PC-3 (cell line): ENCODE results near the gene PPP3R1. TPM values are rescaled to one million over a fixed set of nuclear protein-coding genes. Genes with fewer than 3 reads are reported as not detected.

Experiments
- ATAC-seq: fragments of 200-7000 bp; cut with Tn5 transposase; 2 replicates; pipeline ENCODE4 v1.9.1; 2020; ENCODE audit warnings: mild to moderate bottlenecking, moderate library complexity
- BruUV-seq: library from RNA; stranded (reverse); fragments of 400-500 nt; replicated peaks from 2 replicates; lab custom pipeline; 2021; lab: Mats Ljungman, UMichigan
- CTCF ChIA-PET: fragments of 300-600 bp; sonication (Branson Sonifier 250); formaldehyde crosslinking; loops from one replicate; lab custom pipeline; 2022; ENCODE audit warnings: antibody characterized with exemption; lab: Charles Lee
- POLR2A ChIA-PET: fragments of 300-600 bp; sonication (Branson Sonifier 250); formaldehyde crosslinking; loops from one replicate; lab custom pipeline; 2022; ENCODE audit warnings: antibody characterized with exemption; ENCODE audit not compliant: unreplicated experiment; lab: Charles Lee
- DNase-seq: peaks from one replicate; pipeline ENCODE4 v3.0.0-alpha.2; 2015
- H2AFZ ChIP-seq: fragments of 300-600 bp; sonication (generic); 2 replicates; pipeline ENCODE4 v1.6.0; 2016; ENCODE audit warnings: antibody characterized with exemption, low read length
- H3F3A ChIP-seq: fragments of 300-600 bp; sonication (generic); one replicate; pipeline ENCODE4 v1.6.0; 2017; ENCODE audit warnings: antibody characterized with exemption, low read length, control low read depth, mild to moderate bottlenecking; ENCODE audit not compliant: unreplicated experiment
- H3K27ac ChIP-seq: fragments of 300-600 bp; sonication (generic); 2 replicates; pipeline ENCODE4 v1.5.1; 2016; ENCODE audit warnings: mild to moderate bottlenecking, low read length
- H3K27me3 ChIP-seq: fragments of 300-600 bp; sonication (generic); 2 replicates; pipeline ENCODE4 v1.6.1; 2016; ENCODE audit warnings: low read length, mixed read lengths
- H3K36me3 ChIP-seq: fragments of 300-600 bp; sonication (generic); 2 replicates; pipeline ENCODE4 v1.6.1; 2016; ENCODE audit warnings: low read depth, mixed run types, low read length, mixed read lengths
- H3K4me1 ChIP-seq: fragments of 300-600 bp; sonication (generic); 2 replicates; pipeline ENCODE4 v1.5.1; 2016; ENCODE audit warnings: low read length; ENCODE audit not compliant: insufficient read depth
- H3K4me2 ChIP-seq: fragments of 300-600 bp; sonication (generic); 2 replicates; pipeline ENCODE4 v1.6.0; 2016; ENCODE audit warnings: low read length
- H3K4me3 ChIP-seq: fragments of 300-600 bp; sonication (generic); 2 replicates; pipeline ENCODE4 v1.5.1; 2016; ENCODE audit warnings: mild to moderate bottlenecking, low read length, mixed read lengths
- H3K79me2 ChIP-seq: fragments of 300-600 bp; sonication (generic); 2 replicates; pipeline ENCODE4 v1.6.1; 2017; ENCODE audit warnings: low read length, mixed read lengths
- H3K9ac ChIP-seq: fragments of 300-600 bp; sonication (generic); 2 replicates; pipeline ENCODE4 v1.6.0; 2016; ENCODE audit warnings: mild to moderate bottlenecking, low read length
- H3K9me2 ChIP-seq: fragments of 300-600 bp; sonication (generic); replicated peaks from 2 replicates; pipeline ENCODE4 v1.6.1; 2016; ENCODE audit warnings: mixed run types, low read length, mixed read lengths
- H3K9me3 ChIP-seq: fragments of 300-600 bp; sonication (generic); 2 replicates; pipeline ENCODE4 v1.6.1; 2016; ENCODE audit warnings: low read length, mixed read lengths
- H4K20me1 ChIP-seq: fragments of 300-600 bp; sonication (generic); 2 replicates; pipeline ENCODE4 v1.6.1; 2016; ENCODE audit warnings: low read length, mixed read lengths
- CTCF ChIP-seq: fragments of 300-600 bp; sonication (generic); conservative IDR thresholded peaks from 2 replicates; pipeline ENCODE4 v1.5.1; 2017; ENCODE audit warnings: antibody characterized with exemption, low read depth, mild to moderate bottlenecking, low read length
- EZH2 ChIP-seq: fragments of 300-600 bp; sonication (generic); IDR thresholded peaks from one replicate; pipeline ENCODE4 v1.6.1; 2017; ENCODE audit warnings: antibody characterized with exemption, mild to moderate bottlenecking, low read length; ENCODE audit not compliant: unreplicated experiment
- EZH2phosphoT487 ChIP-seq: fragments of 300-600 bp; sonication (generic); IDR thresholded peaks from 2 replicates; pipeline ENCODE4 v1.6.1; 2018; ENCODE audit warnings: mild to moderate bottlenecking, antibody characterized with exemption, low read length, borderline replicate concordance
- intact Hi-C: fragments of 100-400 bp; cut with micrococcal nuclease; formaldehyde crosslinking; loops from 2 replicates; pipeline ENCODE4 v1.9.0; 2023
- total RNA-seq: library from RNA; depleted of rRNA; stranded (reverse); fragments of >200 nt; gene quantifications from 2 replicates; pipeline ENCODE4 v1.2.3, GENCODE V29; 2014

The PPP3R1 gene
- total RNA-seq, 1 experiment from 2014 or later, result 13.7 TPM

- ATAC-seq, result no peak
- Histone ChIP-seq H2AFZ (no peak overlapping the region), H3K79me2 (no peaks in the 10 kb centered on the region), H3K36me3 (no peaks in the 10 kb centered on the region), H3K9me2 (no peaks in the 10 kb centered on the region), H3K4me3 (no peak overlapping the region), H3K27ac (no peak overlapping the region), H3K9me3 (no peaks in the 10 kb centered on the region), H3K4me1 (peaks cover 24% of the 10 kb centered on the region), H3K9ac (no peak overlapping the region), H3K4me2 (no peak overlapping the region), H4K20me1 (no peaks in the 10 kb centered on the region), H3F3A (no peaks in the 10 kb centered on the region), H3K27me3 (no peaks in the 10 kb centered on the region)
- ChIA-PET CTCF (no interaction called here), POLR2A (no interaction called here)
- BruUV-seq, result no TSS peak
- intact Hi-C loops, result no loop called here
- TF ChIP-seq EZH2phosphoT487 (no peak), CTCF (no peak), EZH2 (no peak)
- DNase-seq, result no peak
Observed at GRCh38 chr2:68280796-68281195, 28.5 kb upstream of the PPP3R1 start.

- no peaks in the 10 kb centered on the region for H3K9me3 ChIP-seq
- BruUV-seq, result no TSS peak
- H4K20me1 ChIP-seq, result no peaks in the 10 kb centered on the region
- DNase-seq, result no peak
- ATAC-seq, result no peak
- H2AFZ ChIP-seq, result no peak overlapping the region
- no peak overlapping the region for H3K4me2 ChIP-seq
- H3F3A ChIP-seq, result no peaks in the 10 kb centered on the region
- ChIA-PET CTCF (no interaction called here), POLR2A (no interaction called here)
- H3K4me3 ChIP-seq, result no peak overlapping the region
- peaks cover 24% of the 10 kb centered on the region for H3K4me1 ChIP-seq
- H3K9me2 ChIP-seq, result no peaks in the 10 kb centered on the region
- H3K79me2 ChIP-seq, result no peaks in the 10 kb centered on the region
- H3K9ac ChIP-seq, result no peak overlapping the region
- no peak for TF ChIP-seq EZH2
- TF ChIP-seq CTCF, result no peak
- TF ChIP-seq EZH2phosphoT487, result no peak
- H3K27me3 ChIP-seq, result no peaks in the 10 kb centered on the region
- H3K27ac ChIP-seq, result no peak overlapping the region
- intact Hi-C loops, result no loop called here
- no peaks in the 10 kb centered on the region for H3K36me3 ChIP-seq
Observed at GRCh38 chr2:68280348-68280747, 28.0 kb upstream of the PPP3R1 start.

GRCh38 chr2:68279691-68280090, 27.4 kb upstream of the PPP3R1 start:
- no peaks in the 10 kb centered on the region for H3K9me2 ChIP-seq
- BruUV-seq, result no TSS peak
- no peak for ATAC-seq
- H3K4me1 ChIP-seq, result peaks cover 24% of the 10 kb centered on the region
- ChIA-PET POLR2A (no interaction called here), CTCF (no interaction called here)
- H3F3A ChIP-seq, result no peaks in the 10 kb centered on the region
- no peak for DNase-seq
- H3K4me2 ChIP-seq, result peak overlapping the region; percentile 42
- no peaks in the 10 kb centered on the region for H3K27me3 ChIP-seq
- H4K20me1 ChIP-seq, result no peaks in the 10 kb centered on the region
- H3K79me2 ChIP-seq, result no peaks in the 10 kb centered on the region
- TF ChIP-seq EZH2, result no peak
- no peak for TF ChIP-seq CTCF
- TF ChIP-seq EZH2phosphoT487, result no peak
- intact Hi-C loops, result no loop called here
- H2AFZ ChIP-seq, result no peak overlapping the region
- no peaks in the 10 kb centered on the region for H3K9me3 ChIP-seq
- H3K27ac ChIP-seq, result no peak overlapping the region
- no peaks in the 10 kb centered on the region for H3K36me3 ChIP-seq
- H3K4me3 ChIP-seq, result no peak overlapping the region
- no peak overlapping the region for H3K9ac ChIP-seq
